ENCODE data around the gene FSD1.
A peak's percentile ranks its signal among the peaks of the same experiment; 100 is the strongest.

FSD1 gene

GRCh38 chr19:4359627-4360000, 55.2 kb downstream of the FSD1 start:
- H3K4me3 ChIP-seq, result no peak overlapping the region
- H3K27ac ChIP-seq, result peak overlapping the region in 1 of 21 experiments; percentile 7

GRCh38 chr19:4360081-4360569, 55.7 kb downstream of the FSD1 start:
- peak overlapping the region in 1 of 21 experiments; percentile 7 for H3K27ac ChIP-seq

GRCh38 chr19:4360641-4361151, 56.3 kb downstream of the FSD1 start:
- no peak overlapping the region for H3K27ac ChIP-seq
- H3K4me3 ChIP-seq, result no peak overlapping the region

More at GRCh38 chr19:4360081-4360569, 55.7 kb downstream of the FSD1 start:
- H3K4me3 ChIP-seq, result no peak overlapping the region

GRCh38 chr19:4361152-4362046, 57.0 kb downstream of the FSD1 start:
- H3K27ac ChIP-seq, result no peak overlapping the region

GRCh38 chr19:4362101-4362828, 57.9 kb downstream of the FSD1 start:
- Histone ChIP-seq H3K4me3 (no peak overlapping the region), H3K27ac (no peak overlapping the region)

More at GRCh38 chr19:4361152-4362046, 57.0 kb downstream of the FSD1 start:
- no peak overlapping the region for H3K4me3 ChIP-seq

- Histone ChIP-seq H3K27ac (peak overlapping the region in 1 of 21 experiments; percentile 29), H3K4me3 (no peak overlapping the region)
Observed at GRCh38 chr19:4362831-4363545, 58.6 kb downstream of the FSD1 start.

- Histone ChIP-seq H3K27ac (peak overlapping the region in 2 of 21 experiments; percentile 17 to 29), H3K4me3 (no peak overlapping the region)
Observed at GRCh38 chr19:4363571-4364304, 59.3 kb downstream of the FSD1 start.

GRCh38 chr19:4365341-4365740, 60.9 kb downstream of the FSD1 start:
- no peak overlapping the region for H3K4me3 ChIP-seq

GRCh38 chr19:4365791-4366665, 61.6 kb downstream of the FSD1 start:
- H3K4me3 ChIP-seq, result no peak overlapping the region
- H3K27ac ChIP-seq, result peak overlapping the region in 2 of 21 experiments; percentile 30 to 31

More at GRCh38 chr19:4365341-4365740, 60.9 kb downstream of the FSD1 start:
- H3K27ac ChIP-seq, result peak overlapping the region in 2 of 21 experiments; percentile 30 to 31

- Histone ChIP-seq H3K27ac (peak overlapping the region in 8 of 21 experiments; percentile 31 to 95 (median 86)), H3K4me3 (no peak overlapping the region)
Observed at GRCh38 chr19:4366666-4367335, 62.4 kb downstream of the FSD1 start.

GRCh38 chr19:4367336-4367723, 62.9 kb downstream of the FSD1 start:
- Histone ChIP-seq H3K27ac (peak overlapping the region in 12 of 21 experiments; percentile 79 to 95 (median 87)), H3K4me3 (no peak overlapping the region)

GRCh38 chr19:4367781-4368127, 63.4 kb downstream of the FSD1 start:
- H3K4me3 ChIP-seq, result no peak overlapping the region

GRCh38 chr19:4368128-4368820, 63.9 kb downstream of the FSD1 start:
- peak overlapping the region in 1 of 7 experiments; percentile 30 for H3K4me3 ChIP-seq

More at GRCh38 chr19:4367781-4368127, 63.4 kb downstream of the FSD1 start:
- H3K27ac ChIP-seq, result peak overlapping the region in 17 of 21 experiments; percentile 74 to 95 (median 87)

GRCh38 chr19:4369109-4369887, 64.9 kb downstream of the FSD1 start:
- H3K27ac ChIP-seq, result peak overlapping the region in 20 of 21 experiments; percentile 74 to 95 (median 87)
- H3K4me3 ChIP-seq, result peak overlapping the region; percentile 2 to 30 (median 25)

More at GRCh38 chr19:4368128-4368820, 63.9 kb downstream of the FSD1 start:
- H3K27ac ChIP-seq, result peak overlapping the region in 19 of 21 experiments; percentile 74 to 95 (median 87)

- peak overlapping the region; percentile 2 to 30 (median 25) for H3K4me3 ChIP-seq
- H3K27ac ChIP-seq, result peak overlapping the region in 20 of 21 experiments; percentile 74 to 95 (median 87)
Observed at GRCh38 chr19:4369888-4370260, 65.5 kb downstream of the FSD1 start.
